ENCODE data around the gene ELANE. TPM values are rescaled to one million over a fixed set of nuclear protein-coding genes. Genes with fewer than 3 reads are reported as not detected.

Gene ELANE
- total RNA-seq, 2 donors from 2014 or later: 0.67 to 0.83 TPM

DNA sequence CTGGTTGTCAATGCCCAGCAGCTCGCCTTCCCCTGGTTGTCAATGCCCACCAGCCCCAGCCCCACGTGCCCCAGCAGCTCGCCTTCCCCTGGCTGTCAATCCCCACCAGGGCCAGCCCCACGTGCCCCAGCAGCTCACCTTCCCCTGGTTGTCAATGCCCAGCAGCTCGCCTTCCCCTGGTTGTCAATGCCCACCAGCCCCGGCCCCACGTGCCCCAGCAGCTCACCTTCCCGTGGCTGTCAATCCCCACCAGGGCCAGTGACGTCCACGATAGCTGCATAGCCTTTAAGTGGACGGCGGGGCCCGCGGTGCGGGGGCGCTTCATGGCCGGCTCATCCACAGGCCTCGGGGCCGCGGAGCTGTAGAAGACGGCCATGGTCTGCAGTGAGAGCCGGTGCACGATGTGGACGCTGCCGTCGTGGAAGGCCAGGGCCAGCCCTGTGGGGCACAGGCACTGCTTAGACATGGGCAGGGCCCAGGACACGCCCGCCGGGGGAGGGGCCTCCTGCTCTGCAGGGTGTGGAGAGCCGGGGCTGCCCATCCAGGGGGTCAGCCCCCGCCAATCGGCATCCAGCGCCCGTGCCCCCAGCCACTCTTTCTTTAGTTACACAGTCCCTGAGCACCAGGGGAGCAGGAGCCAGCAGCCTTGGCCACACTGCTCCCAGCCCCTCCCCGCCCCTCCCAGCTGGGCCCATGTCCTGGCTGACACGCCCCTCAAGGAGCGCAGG lies 27.8 kb downstream of the ELANE start:
- no peak overlapping the region for H3K27ac ChIP-seq
- H3K36me3 ChIP-seq: peaks cover 55% of the 10 kb centered on the region
- H3K4me3 ChIP-seq: no peak overlapping the region
- no peak for DNase-seq (ENCODE audit: low spot score)
- no peaks in the 10 kb centered on the region for H3K9me3 ChIP-seq
- TF ChIP-seq CTCF (IDR thresholded peaks at IDR 0.05): no peak
- no peaks in the 10 kb centered on the region for H3K4me1 ChIP-seq
- no peaks in the 10 kb centered on the region for H3K27me3 ChIP-seq

GRCh38 chr19:881385-882071 lies 29.4 kb downstream of the ELANE start:
- no peaks in the 10 kb centered on the region for H3K27me3 ChIP-seq
- no peaks in the 10 kb centered on the region for H3K4me1 ChIP-seq
- H3K27ac ChIP-seq: no peak overlapping the region
- H3K9me3 ChIP-seq: no peaks in the 10 kb centered on the region
- TF ChIP-seq CTCF (IDR thresholded peaks at IDR 0.05): no peak
- H3K4me3 ChIP-seq: no peak overlapping the region
- peaks cover 57% of the 10 kb centered on the region for H3K36me3 ChIP-seq
- no peak for DNase-seq (ENCODE audit: low spot score)

- H3K27me3 ChIP-seq: no peaks in the 10 kb centered on the region
- no peaks in the 10 kb centered on the region for H3K9me3 ChIP-seq
- no peak overlapping the region for H3K4me3 ChIP-seq
- DNase-seq (ENCODE audit: low spot score): no peak
- no peak overlapping the region for H3K27ac ChIP-seq
- H3K4me1 ChIP-seq: no peaks in the 10 kb centered on the region
- no peak for TF ChIP-seq CTCF (IDR thresholded peaks at IDR 0.05)
- peaks cover 55% of the 10 kb centered on the region for H3K36me3 ChIP-seq
Observed at GRCh38 chr19:882871-883497, 30.9 kb downstream of the ELANE start.

DNA sequence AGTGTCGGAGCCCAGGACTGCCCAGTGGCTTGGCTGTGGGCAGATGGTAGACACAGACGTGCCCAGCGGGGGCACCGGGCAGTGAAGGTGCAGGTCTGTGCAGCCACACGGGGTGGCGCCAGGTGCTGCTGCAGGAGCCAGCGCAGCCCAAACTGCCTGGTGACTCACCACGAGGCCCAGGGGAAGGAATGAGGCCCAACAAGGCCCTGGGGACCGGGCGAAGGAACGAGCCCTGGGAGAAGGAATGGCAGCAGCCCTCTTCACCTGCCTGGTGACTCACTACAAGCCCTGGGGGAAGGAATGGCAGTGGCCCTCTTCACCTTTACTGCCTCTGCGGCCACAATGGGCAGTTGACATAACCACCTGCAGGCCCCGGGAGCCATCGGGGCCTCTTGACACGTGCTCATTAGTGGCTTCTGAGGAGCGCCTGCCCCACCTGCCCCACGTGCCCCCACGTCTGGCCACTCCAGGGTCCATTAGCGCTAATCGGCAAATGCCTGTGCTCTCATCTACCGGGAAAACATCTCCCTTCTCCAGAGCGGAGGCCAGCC lies 31.6 kb downstream of the ELANE start:
- TF ChIP-seq CTCF (IDR thresholded peaks at IDR 0.05): no peak
- no peak for DNase-seq (ENCODE audit: low spot score)
- Histone ChIP-seq H3K27me3 (no peaks in the 10 kb centered on the region), H3K27ac (no peak overlapping the region), H3K4me1 (no peaks in the 10 kb centered on the region), H3K9me3 (no peaks in the 10 kb centered on the region), H3K4me3 (no peak overlapping the region), H3K36me3 (peaks cover 56% of the 10 kb centered on the region)

DNA sequence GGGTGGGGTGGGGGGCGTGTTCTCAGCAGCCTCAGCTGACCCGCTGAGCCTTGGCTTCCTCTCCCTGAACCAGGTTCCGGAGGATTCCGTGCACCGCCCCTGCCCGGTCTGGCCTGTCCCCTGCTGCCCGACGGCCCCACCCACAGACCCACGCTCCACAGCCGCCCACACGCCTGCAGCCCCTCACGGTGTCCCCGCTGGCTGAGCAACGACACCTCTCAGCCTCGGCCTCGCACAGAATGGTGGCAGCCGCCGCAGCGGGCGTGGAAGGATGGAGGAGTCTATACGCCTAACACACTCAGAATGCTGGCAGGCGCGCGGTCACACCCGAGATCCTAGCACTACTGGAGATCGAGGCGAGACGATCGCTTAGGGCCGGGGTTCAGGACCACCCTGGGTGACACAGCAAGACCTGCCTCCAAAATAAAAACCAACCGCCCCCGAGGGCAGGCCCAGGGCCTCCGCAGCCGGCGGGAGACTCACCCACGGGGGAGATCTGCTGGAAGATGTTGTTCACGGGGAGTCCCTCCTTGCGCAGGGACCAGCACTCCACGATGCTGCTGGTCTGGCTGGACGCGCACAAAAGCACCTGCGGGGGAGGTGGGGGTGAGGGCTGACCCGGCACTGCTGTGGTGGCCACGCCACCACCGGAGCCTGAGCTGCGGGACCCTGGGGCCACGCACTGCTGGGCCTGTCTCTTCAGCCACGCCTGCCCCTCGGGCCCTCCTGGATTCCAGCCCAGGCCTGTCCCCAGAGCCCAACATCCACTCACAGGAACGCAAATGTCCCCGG lies 32.5 kb downstream of the ELANE start:
- Histone ChIP-seq H3K4me1 (no peaks in the 10 kb centered on the region), H3K4me3 (no peak overlapping the region), H3K27ac (no peak overlapping the region), H3K27me3 (no peaks in the 10 kb centered on the region), H3K9me3 (no peaks in the 10 kb centered on the region), H3K36me3 (peaks cover 61% of the 10 kb centered on the region)
- no peak for DNase-seq (ENCODE audit: low spot score)
- no peak for TF ChIP-seq CTCF (IDR thresholded peaks at IDR 0.05)
